Tibial nerve (tissue), 4 donors: ENCODE data around the gene ZC3H12C. TPM values are rescaled to one million over a fixed set of nuclear protein-coding genes. Genes with fewer than 3 reads are reported as not detected.
A peak's percentile ranks its signal among the peaks of the same experiment; 100 is the strongest.

Experiments used
- DNase-seq, 2 donors: peaks; one replicate each; pipeline ENCODE4 v3.0.0-alpha.2; 2019; ENCODE audit warnings: low spot score in 2 of 2
- H3K27ac ChIP-seq, 4 donors: fragments of 200-600 bp; sonication (generic) in 3 of 4; one replicate each; pipeline ENCODE4 v1.5.1; 2017 to 2019; ENCODE audit warnings: mild to moderate bottlenecking in 1 of 4
- H3K27me3 ChIP-seq, 2 donors: fragments of 200-600 bp; sonication (generic) in 1 of 2; one replicate each; pipeline versions ENCODE4 v1.5.1 to v1.6.0; 2017 to 2019
- H3K36me3 ChIP-seq, 3 donors: fragments of 200-600 bp; sonication (generic); one replicate each; pipeline ENCODE4 v1.5.1; 2018 to 2019
- H3K4me1 ChIP-seq, 4 donors: fragments of 200-600 bp; sonication (generic) in 3 of 4; one replicate each; pipeline ENCODE4 v1.5.1; 2017 to 2019
- H3K4me3 ChIP-seq, 4 donors: fragments of 200-600 bp; sonication (generic) in 3 of 4; one replicate each; pipeline ENCODE4 v1.5.1; 2017 to 2019; ENCODE audit warnings: mild to moderate bottlenecking in 1 of 4, moderate library complexity in 1 of 4
- H3K9me3 ChIP-seq, 4 donors: fragments of 200-600 bp; sonication (generic) in 3 of 4; one replicate each; pipeline ENCODE4 v1.5.1; 2017 to 2019
- CTCF ChIP-seq, 5 experiments: fragments of 200-600 bp in 3 of 5; fragments of 450-650 bp in 2 of 5; sonication (generic) in 3 of 5; IDR thresholded peaks; one replicate each; pipeline ENCODE4 v1.5.1; 2016 to 2019; ENCODE audit warnings: antibody characterized with exemption in 5 of 5, mild to moderate bottlenecking in 3 of 5, moderate library complexity in 2 of 5
- EP300 ChIP-seq, 2 donors: sonication (generic); formaldehyde crosslinking; IDR thresholded peaks; one replicate each; pipeline ENCODE4 v1.6.1; 2017; ENCODE audit warnings: antibody characterized with exemption in 2 of 2, mild to moderate bottlenecking in 1 of 2
- POLR2A ChIP-seq, 2 donors: fragments of 450-650 bp; IDR thresholded peaks; one replicate each; pipeline ENCODE4 v1.6.1; 2017; ENCODE audit warnings: antibody characterized with exemption in 2 of 2, mild to moderate bottlenecking in 2 of 2, moderate library complexity in 2 of 2
- WGBS, 2 donors: methylation state at CpG; one replicate each; pipeline ENCODE4 v1.1.5; 2018; 5-methylcytosine and 5-hydroxymethylcytosine counted together
- total RNA-seq, 4 donors: library from RNA; depleted of rRNA; stranded (reverse); fragments of >200 nt; gene quantifications; one replicate each; pipeline ENCODE4 v1.1.0, GENCODE V29; 2016

Gene ZC3H12C
- total RNA-seq, 4 donors from 2014 or later, result 15.9 to 26.0 (median 19.4) TPM

GRCh38 chr11:110196241-110196754 is 103.1 kb downstream of the ZC3H12C start:
- no peaks in the 10 kb centered on the region for H3K27me3 ChIP-seq
- H3K9me3 ChIP-seq, result peaks cover 0 to 6% (median 0%) of the 10 kb centered on the region in 4 donors
- H3K27ac ChIP-seq, result peak overlapping the region in 2 of 4 donors; percentile 49 to 61
- no peak for DNase-seq
- TF ChIP-seq EP300 (IDR thresholded peaks at IDR 0.05), result peak in 1 of 2 donors; percentile 32
- TF ChIP-seq POLR2A (IDR thresholded peaks at IDR 0.05), result no peak
- no peak for TF ChIP-seq CTCF (IDR thresholded peaks at IDR 0.05)
- H3K36me3 ChIP-seq, result no peaks in the 10 kb centered on the region
- no peak overlapping the region for H3K4me3 ChIP-seq
- H3K4me1 ChIP-seq, result peaks cover 0 to 1% (median 0%) of the 10 kb centered on the region in 4 donors
- WGBS, 2 donors, result 87 to 90% methylated on average over 5 of the region's 5 CpGs

- H3K4me3 ChIP-seq, result no peak overlapping the region
- no peaks in the 10 kb centered on the region for H3K36me3 ChIP-seq
- no peaks in the 10 kb centered on the region for H3K27me3 ChIP-seq
- no peak for DNase-seq
- TF ChIP-seq EP300 (IDR thresholded peaks at IDR 0.05) (no peak), CTCF (IDR thresholded peaks at IDR 0.05) (no peak), POLR2A (IDR thresholded peaks at IDR 0.05) (no peak)
- peaks cover 0 to 7% (median 0%) of the 10 kb centered on the region in 4 donors for H3K4me1 ChIP-seq
- peak overlapping the region in 2 of 4 donors; percentile 49 to 61 for H3K27ac ChIP-seq
- H3K9me3 ChIP-seq, result peaks cover 0 to 5% (median 0%) of the 10 kb centered on the region in 4 donors
- 82 to 93% methylated on average over 9 of the region's 9 CpGs for WGBS, 2 donors
Measured at GRCh38 chr11:110196884-110197420, 103.8 kb downstream of the ZC3H12C start.

- Histone ChIP-seq H3K4me3 (no peak overlapping the region), H3K27me3 (no peaks in the 10 kb centered on the region), H3K4me1 (peaks cover 0 to 7% (median 0%) of the 10 kb centered on the region in 4 donors), H3K36me3 (no peaks in the 10 kb centered on the region), H3K9me3 (no peaks in the 10 kb centered on the region), H3K27ac (no peak overlapping the region)
- DNase-seq, result no peak
- 87 to 92% methylated on average over 9 of the region's 9 CpGs for WGBS, 2 donors
- TF ChIP-seq CTCF (IDR thresholded peaks at IDR 0.05) (no peak), POLR2A (IDR thresholded peaks at IDR 0.05) (no peak), EP300 (IDR thresholded peaks at IDR 0.05) (no peak)
Measured at GRCh38 chr11:110198031-110198729, 105.0 kb downstream of the ZC3H12C start.

- H3K27me3 ChIP-seq, result no peaks in the 10 kb centered on the region
- H3K4me3 ChIP-seq, result no peak overlapping the region
- no peaks in the 10 kb centered on the region for H3K36me3 ChIP-seq
- 74 to 75% methylated on average over 4 of the region's 4 CpGs for WGBS, 2 donors
- H3K27ac ChIP-seq, result no peak overlapping the region
- H3K9me3 ChIP-seq, result no peaks in the 10 kb centered on the region
- no peak for TF ChIP-seq CTCF (IDR thresholded peaks at IDR 0.05)
- no peak for TF ChIP-seq EP300 (IDR thresholded peaks at IDR 0.05)
- no peak for TF ChIP-seq POLR2A (IDR thresholded peaks at IDR 0.05)
- no peak for DNase-seq
- H3K4me1 ChIP-seq, result peaks cover 0 to 7% (median 0%) of the 10 kb centered on the region in 4 donors
Measured at GRCh38 chr11:110199184-110199981, 106.2 kb downstream of the ZC3H12C start.
